ENCODE results near the gene NOL12. TPM values are rescaled to one million over a fixed set of nuclear protein-coding genes. Genes with fewer than 3 reads are reported as not detected.

NOL12 gene
- total RNA-seq, 1 experiment from 2014 or later = 31.4 TPM

DNA sequence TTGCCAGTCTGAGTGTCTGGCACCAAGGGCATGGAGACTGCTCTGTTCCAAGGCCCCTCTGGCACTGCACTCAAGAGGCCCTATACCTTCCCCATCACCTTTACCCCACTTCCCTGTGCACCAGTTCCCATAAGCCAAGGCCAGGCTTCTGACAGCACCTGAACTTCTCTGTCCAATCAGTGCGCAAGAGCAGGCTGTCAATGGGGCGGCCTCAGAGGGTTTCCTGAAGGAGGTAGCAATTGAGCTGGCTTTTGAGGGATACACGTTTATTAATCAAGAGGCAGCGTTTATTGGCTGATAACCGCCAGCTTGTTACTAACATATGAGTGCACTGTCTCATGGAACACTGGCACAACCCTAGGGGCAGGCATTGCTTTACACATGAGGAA, 44.6 kb upstream of the NOL12 start:
- peaks cover 14% of the 10 kb centered on the region for H3K79me2 ChIP-seq (ENCODE audit: insufficient read depth, low read length)
- peak overlapping the region; percentile 96 for H3K4me2 ChIP-seq (ENCODE audit: low read length)
- no peak overlapping the region for H3K4me3 ChIP-seq (replicated peaks in 1 of 2; ENCODE audit: low read depth in 1 of 2, low read length in 2 of 2)
- peaks cover 4 to 21% of the 10 kb centered on the region in 2 experiments; a peak in 1 of 4 replicates for H3K36me3 ChIP-seq (ENCODE audit: control insufficient read depth in 1 of 2, insufficient read depth in 2 of 2, low read length in 2 of 2)
- TF ChIP-seq RAD21 (IDR thresholded peaks at IDR 0.05; ENCODE audit: low read depth) (no peak), POLR2A (IDR thresholded peaks at IDR 0.05; ENCODE audit: borderline replicate concordance, extremely low read depth, insufficient read depth, insufficient read length) (no peak), EZH2phosphoT487 (IDR thresholded peaks at IDR 0.05; ENCODE audit: borderline replicate concordance) (no peak), CBX3 (IDR thresholded peaks at IDR 0.05; ENCODE audit: low read depth) (no peak), EZH2 (IDR thresholded peaks at IDR 0.05) (no peak), POLR2AphosphoS5 (IDR thresholded peaks at IDR 0.05; ENCODE audit: low read depth, low read length) (no peak), SP1 (IDR thresholded peaks at IDR 0.05; ENCODE audit: low read depth) (no peak), ZFX (IDR thresholded peaks at IDR 0.05) (no peak), TCF7L2 (IDR thresholded peaks at IDR 0.05; ENCODE audit: borderline replicate concordance, extremely low read depth, insufficient read depth, insufficient read length) (no peak), REST (IDR thresholded peaks at IDR 0.05; ENCODE audit: low read depth) (no peak), ELF1 (IDR thresholded peaks at IDR 0.05; ENCODE audit: borderline replicate concordance, low read depth) (no peak), YY1 (IDR thresholded peaks at IDR 0.05; ENCODE audit: extremely low read depth, insufficient replicate concordance, low read depth, low read length) (no peak), JUND (IDR thresholded peaks at IDR 0.05) (no peak), MAX (IDR thresholded peaks at IDR 0.05) (no peak), SIN3A (IDR thresholded peaks at IDR 0.05; ENCODE audit: low read depth) (no peak), ZBTB33 (IDR thresholded peaks at IDR 0.05; ENCODE audit: extremely low read depth, insufficient replicate concordance, low read length) (no peak), SRF (IDR thresholded peaks at IDR 0.05; ENCODE audit: low read depth) (no peak), ZNF274 (IDR thresholded peaks at IDR 0.05; ENCODE audit: low read depth, low read length) (no peak)
- TF ChIP-seq, protein P1, sequence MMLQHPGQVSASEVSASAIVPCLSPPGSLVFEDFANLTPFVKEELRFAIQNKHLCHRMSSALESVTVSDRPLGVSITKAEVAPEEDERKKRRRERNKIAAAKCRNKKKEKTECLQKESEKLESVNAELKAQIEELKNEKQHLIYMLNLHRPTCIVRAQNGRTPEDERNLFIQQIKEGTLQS (IDR thresholded peaks at IDR 0.05) = no peak
- DNase-seq (ENCODE audit: low read depth, low spot score) (no peak), ATAC-seq (no peak)
- intact Hi-C loops (cut with micrococcal nuclease) = no loop called here
- H4K20me1 ChIP-seq (ENCODE audit: insufficient read depth) = no peaks in the 10 kb centered on the region
- H3K4me1 ChIP-seq (ENCODE audit: control insufficient read depth in 1 of 2, insufficient read depth in 2 of 2, low read length in 2 of 2) = peaks cover 26 to 60% of the 10 kb centered on the region in 2 experiments; a peak in 3 of 4 replicates
- RAD21 ChIA-PET (ENCODE audit: low non-redundant PET in 1 of 2, low total read pairs in 2 of 2, uncharacterized antibody in 2 of 2, unreplicated experiment in 2 of 2) = no interaction called here
- CTCF ChIA-PET = interaction anchor here (0.9 to 2.7 kb wide), 6 partner anchors 16 to 153 kb away, joined by 3 to 21 read pairs (median 10); partner anchors contain the start of gene LGALS1
- H3K9me3 ChIP-seq (ENCODE audit: control insufficient read depth in 1 of 2, insufficient read depth in 1 of 2, low read depth in 1 of 2, low read length in 2 of 2) = no peaks in the 10 kb centered on the region
- POLR2A ChIA-PET = interaction anchor here (1.0 to 3.6 kb wide), 2 partner anchors 16 to 35 kb away, joined by 4 to 21 read pairs; partner anchors contain the start of genes LGALS1 and PDXP
- H3K9me2 ChIP-seq (ENCODE audit: insufficient read depth) = no peaks in the 10 kb centered on the region
- BruUV-seq (replicated peaks) = no TSS peak
- no peak overlapping the region for H2AFZ ChIP-seq (ENCODE audit: low read depth, low read length, poor library complexity, severe bottlenecking)
- no peaks in the 10 kb centered on the region for H3K27me3 ChIP-seq (ENCODE audit: insufficient read depth, low read length)
- no peak overlapping the region for H3K27ac ChIP-seq (ENCODE audit: low read depth, low read length)
- H3K9ac ChIP-seq (ENCODE audit: low read length) = no peak overlapping the region

Measured in HCT116 (cell line).